Psoas muscle (tissue), 8 donors: ENCODE results near the gene SEMA3G. TPM values are rescaled to one million over a fixed set of nuclear protein-coding genes. Genes with fewer than 3 reads are reported as not detected.
A peak's percentile ranks its signal among the peaks of the same experiment; 100 is the strongest.

ENCODE experiments used
- ATAC-seq, 4 donors: fragments of 200-7000 bp; cut with Tn5 transposase; one replicate each; pipeline ENCODE4 v1.9.1; 2020; ENCODE audit warnings: moderate library complexity in 3 of 4, mild to moderate bottlenecking in 2 of 4
- DNase-seq, 2 donors: peaks; one replicate each; pipeline ENCODE4 v3.0.0-alpha.2; 2020
- H3K27ac ChIP-seq: fragments of 200-600 bp; one replicate; pipeline ENCODE4 v1.8.0; 2022
- H3K27me3 ChIP-seq, 3 donors: fragments of 200-600 bp in 1 of 3; one replicate each; pipeline versions ENCODE4 v1.6.1 to v1.8.0; 2013 to 2022; ENCODE audit warnings: low read length in 2 of 3, mild to moderate bottlenecking in 2 of 3, moderate library complexity in 1 of 3; ENCODE audit not compliant: insufficient read depth in 3 of 3
- H3K36me3 ChIP-seq, 2 donors: fragments of 200-600 bp in 1 of 2; one replicate each; pipeline versions ENCODE4 v1.6.1 to v1.8.0; 2013 to 2022; ENCODE audit warnings: low read depth in 1 of 2, mild to moderate bottlenecking in 1 of 2, moderate library complexity in 1 of 2; ENCODE audit not compliant: insufficient read depth in 1 of 2
- H3K4me1 ChIP-seq: fragments of 200-600 bp; one replicate; pipeline ENCODE4 v1.8.0; 2022
- H3K4me3 ChIP-seq: fragments of 200-600 bp; one replicate; pipeline ENCODE4 v1.8.0; 2022; ENCODE audit warnings: mild to moderate bottlenecking
- H3K9me3 ChIP-seq: fragments of 200-600 bp; one replicate; pipeline ENCODE4 v1.8.0; 2022
- CTCF ChIP-seq: fragments of 200-600 bp; IDR thresholded peaks from one replicate; pipeline ENCODE4 v1.8.0; 2022; ENCODE audit warnings: antibody characterized with exemption
- WGBS, 3 donors: extraction: QIAGEN DNeasy Blood & Tissue Kit; methylation state at CpG; one replicate each; pipeline versions ENCODE4 v1.1.6 to v1.1.7; 2013; 5-methylcytosine and 5-hydroxymethylcytosine counted together
- intact Hi-C, 2 donors: fragments of 100-400 bp; cut with DNase I; formaldehyde crosslinking; loops; one replicate each; pipeline versions ENCODE4 v1.11.0 to v1.14.2; 2022
- polyA plus RNA-seq, 3 donors: library from polyadenylated mRNA; stranded (reverse); fragments of 200-250 nt; gene quantifications; one replicate each; pipeline ENCODE4 v1.2.3, GENCODE V29; 2013
- total RNA-seq, 4 donors: library from RNA; stranded (reverse); fragmentation: NEBNext Ultra II Directional in 2 of 4; extraction: Animal tissue kit (Norgen Biotek cat#: 25700) in 2 of 4; gene quantifications; one replicate each; pipeline versions ENCODE4 v1.2.1 to v1.2.4, GENCODE V29; 2021 to 2023
- donor health status: healthy with polysubstance abuse.
- donor health status: DM: no; HTN: no; CAD: no; lungs with moderate emphysema.
- donor health status: Bipolar disorder and iron deficiency.
- donor health status: healthy.
- donor health status: DM: yes; HTN: yes; CAD: no.
- donor health status: DM: no; HTN: no; CAD: no.
- donor health status: DM: no; HTN: no; CAD: no.
- donor health status: DM: yes; HTN: yes; CAD: no.

SEMA3G gene
- total and polyA plus RNA-seq, 7 donors = 6.0 to 13.8 (median 6.5) TPM

GRCh38 chr3:52431459-52432223 is 13.3 kb downstream of the SEMA3G start:
- no peaks in the 10 kb centered on the region for H3K36me3 ChIP-seq
- H3K27me3 ChIP-seq = no peaks in the 10 kb centered on the region
- H3K9me3 ChIP-seq = no peaks in the 10 kb centered on the region
- H3K4me3 ChIP-seq = no peak overlapping the region
- no peak for TF ChIP-seq CTCF
- H3K4me1 ChIP-seq = peaks cover 15% of the 10 kb centered on the region
- DNase-seq = no peak
- no peak for ATAC-seq
- peak overlapping the region; percentile 16 for H3K27ac ChIP-seq
- 62 to 68% (median 63%) methylated on average over 10 of the region's 10 CpGs for WGBS, 3 donors
- intact Hi-C loops = no loop called here

GRCh38 chr3:52430416-52430810 is 14.5 kb downstream of the SEMA3G start:
- TF ChIP-seq CTCF = no peak
- Histone ChIP-seq H3K27me3 (no peaks in the 10 kb centered on the region), H3K9me3 (no peaks in the 10 kb centered on the region), H3K36me3 (no peaks in the 10 kb centered on the region), H3K4me1 (peaks cover 15% of the 10 kb centered on the region), H3K4me3 (no peak overlapping the region), H3K27ac (peak overlapping the region; percentile 61)
- WGBS, 3 donors = 75 to 86% (median 79%) methylated on average over 9 of the region's 9 CpGs
- intact Hi-C loops = no loop called here
- ATAC-seq (no peak), DNase-seq (no peak)

- ATAC-seq = peak in 3 of 4 donors; percentile 9 to 26 (median 25)
- Histone ChIP-seq H3K9me3 (no peaks in the 10 kb centered on the region), H3K4me3 (no peak overlapping the region), H3K27ac (peak overlapping the region; percentile 61), H3K36me3 (no peaks in the 10 kb centered on the region), H3K4me1 (peaks cover 15% of the 10 kb centered on the region), H3K27me3 (no peaks in the 10 kb centered on the region)
- 73 to 79% (median 78%) methylated on average over 7 of the region's 7 CpGs for WGBS, 3 donors
- DNase-seq = no peak
- no peak for TF ChIP-seq CTCF
- intact Hi-C loops = no loop called here
Observed at GRCh38 chr3:52429779-52430415, 15.0 kb downstream of the SEMA3G start.

GRCh38 chr3:52429031-52429430 is 15.9 kb downstream of the SEMA3G start:
- DNase-seq = no peak
- ATAC-seq = peak; percentile 5 to 15 (median 10)
- H3K36me3 ChIP-seq = no peaks in the 10 kb centered on the region
- TF ChIP-seq CTCF = no peak
- no peaks in the 10 kb centered on the region for H3K27me3 ChIP-seq
- no peak overlapping the region for H3K4me3 ChIP-seq
- H3K9me3 ChIP-seq = no peaks in the 10 kb centered on the region
- H3K4me1 ChIP-seq = peaks cover 15% of the 10 kb centered on the region
- H3K27ac ChIP-seq = peak overlapping the region; percentile 50
- WGBS, 3 donors = 40 to 45% (median 42%) methylated on average over 3 of the region's 3 CpGs
- intact Hi-C loops = no loop called here
